ENCODE results near the gene RNF222.
A peak's percentile ranks its signal among the peaks of the same experiment; 100 is the strongest.
"Not testable (repeated sequence)": the region's sequence is repeated elsewhere in the genome, so short reads cannot be mapped to it uniquely, and the experiment has no call there.

RNF222 gene

GRCh38 chr17:8413328-8413727 is 15.7 kb upstream of the RNF222 start:
- no peak for DNase-seq (ENCODE audit: extremely low read depth in 1 of 2, low read depth in 1 of 2)

DNA sequence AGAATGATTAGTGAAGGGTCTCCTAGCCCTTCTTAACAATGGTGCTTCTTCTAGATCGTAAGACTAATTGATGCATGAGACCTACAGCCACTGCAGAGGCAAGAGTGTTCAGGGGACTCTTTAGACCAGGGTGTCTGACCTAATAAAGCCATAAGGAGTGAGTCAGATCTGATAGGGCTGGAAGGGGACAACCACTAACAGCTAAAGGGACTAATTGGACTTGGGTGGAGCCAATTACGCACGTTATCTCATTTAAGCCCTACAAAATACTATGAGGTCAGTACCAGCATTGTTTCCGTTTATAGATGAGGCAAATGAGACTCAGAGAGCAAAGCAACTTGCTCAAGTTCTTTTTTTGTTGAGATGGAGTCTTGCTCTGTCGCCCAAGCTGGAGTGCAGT is 14.5 kb upstream of the RNF222 start:
- DNase-seq (ENCODE audit: extremely low read depth in 1 of 2, low read depth in 1 of 2): no peak

DNA sequence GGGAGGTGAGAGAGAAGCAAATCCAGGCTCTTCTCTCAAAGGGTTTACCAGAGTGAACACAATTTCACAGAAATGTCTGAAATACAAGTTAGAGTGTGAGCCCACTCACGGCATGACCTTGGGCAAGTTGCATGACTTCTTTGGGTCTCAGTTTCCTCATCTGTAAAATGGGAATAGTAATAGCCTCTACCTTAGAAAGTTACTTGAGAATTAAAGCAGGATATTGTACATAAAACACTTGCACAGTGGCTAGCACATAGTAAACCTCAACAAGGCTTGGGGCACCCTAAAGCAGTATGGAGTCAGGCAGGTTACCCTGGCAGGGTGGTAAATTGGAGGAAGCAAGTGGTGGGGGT is 13.2 kb upstream of the RNF222 start:
- no peak for DNase-seq (ENCODE audit: extremely low read depth in 1 of 2, low read depth in 1 of 2)

GRCh38 chr17:8409966-8410882 is 12.6 kb upstream of the RNF222 start:
- DNase-seq (ENCODE audit: extremely low read depth in 1 of 2, low read depth in 1 of 2): peak; percentile 47 to 74

- no peak for DNase-seq (ENCODE audit: extremely low read depth in 1 of 2, low read depth in 1 of 2)
Measured at GRCh38 chr17:8408371-8408770, 10.7 kb upstream of the RNF222 start.

DNA sequence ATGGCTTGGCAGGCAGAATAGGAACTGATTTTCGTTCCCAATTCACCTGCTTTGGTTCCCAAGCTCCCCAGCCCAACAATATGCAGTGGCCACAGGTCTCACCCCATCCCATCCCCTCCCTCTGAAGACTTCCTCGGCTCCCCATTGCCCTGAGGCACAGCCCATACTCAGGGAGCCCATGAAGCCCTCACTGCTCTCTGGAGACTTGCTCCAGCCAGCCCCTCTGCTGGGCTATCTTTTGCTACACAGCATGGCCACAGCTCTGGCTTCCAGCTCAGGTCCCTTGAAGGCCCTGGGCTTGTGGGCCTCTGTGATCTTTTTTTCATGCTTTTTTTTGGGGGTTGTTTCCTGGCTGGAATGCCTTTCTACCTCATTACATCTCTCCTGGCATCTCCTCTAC is 8.5 kb upstream of the RNF222 start:
- no peak for DNase-seq (ENCODE audit: extremely low read depth in 1 of 2, low read depth in 1 of 2)

GRCh38 chr17:8405499-8406016 is 7.9 kb upstream of the RNF222 start:
- no peak for DNase-seq (ENCODE audit: extremely low read depth in 1 of 2, low read depth in 1 of 2)

GRCh38 chr17:8402921-8403536 is 5.4 kb upstream of the RNF222 start:
- DNase-seq (ENCODE audit: extremely low read depth in 1 of 2, low read depth in 1 of 2): no peak

DNA sequence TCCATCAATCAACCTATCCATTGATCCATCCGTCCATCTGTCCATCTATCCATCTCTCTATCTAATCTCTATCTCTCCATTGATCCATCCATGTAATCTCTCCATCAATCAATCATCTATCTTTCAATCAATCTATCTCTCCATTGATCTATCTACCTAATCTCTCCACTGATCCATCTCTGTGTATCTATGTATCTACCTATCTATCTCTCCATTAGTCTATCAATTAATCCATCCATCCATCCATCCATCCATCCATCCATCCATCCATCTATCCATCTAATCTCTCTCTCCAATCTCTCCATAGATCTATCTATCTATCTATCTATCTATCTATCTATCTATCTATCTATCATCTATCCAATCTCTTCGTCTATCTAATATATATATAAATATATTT is 3.5 kb upstream of the RNF222 start:
- no peak for DNase-seq (ENCODE audit: extremely low read depth in 1 of 2, low read depth in 1 of 2)

DNA sequence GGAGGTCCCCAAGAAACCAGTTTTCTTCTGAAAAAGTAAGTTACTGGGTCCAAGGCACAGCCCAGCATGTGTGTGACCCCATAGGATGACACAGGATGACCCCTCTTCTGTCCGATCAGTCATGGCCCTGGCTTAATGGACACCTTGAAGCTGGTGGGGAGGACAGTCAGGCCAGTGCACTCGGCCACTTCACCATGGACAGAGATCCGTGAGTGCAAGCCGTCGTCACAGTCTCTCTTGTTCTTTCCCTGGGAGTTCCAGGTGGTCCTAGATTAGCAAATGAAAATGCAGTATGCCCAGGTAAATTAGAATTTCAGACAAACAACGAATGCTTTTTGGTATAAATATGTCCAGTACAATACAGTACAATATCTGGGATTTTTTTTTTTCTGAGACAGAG is 1.4 kb upstream of the RNF222 start:
- no peak for DNase-seq (ENCODE audit: extremely low read depth in 1 of 2, low read depth in 1 of 2)

- DNase-seq (ENCODE audit: extremely low read depth in 1 of 2, low read depth in 1 of 2): not testable (repeated sequence)
Measured at GRCh38 chr17:8394497-8394896, 3.1 kb downstream of the RNF222 start.

- no peak for DNase-seq (ENCODE audit: extremely low read depth in 1 of 2, low read depth in 1 of 2)
Measured at GRCh38 chr17:8393470-8394231, 4.0 kb downstream of the RNF222 start.

DNA sequence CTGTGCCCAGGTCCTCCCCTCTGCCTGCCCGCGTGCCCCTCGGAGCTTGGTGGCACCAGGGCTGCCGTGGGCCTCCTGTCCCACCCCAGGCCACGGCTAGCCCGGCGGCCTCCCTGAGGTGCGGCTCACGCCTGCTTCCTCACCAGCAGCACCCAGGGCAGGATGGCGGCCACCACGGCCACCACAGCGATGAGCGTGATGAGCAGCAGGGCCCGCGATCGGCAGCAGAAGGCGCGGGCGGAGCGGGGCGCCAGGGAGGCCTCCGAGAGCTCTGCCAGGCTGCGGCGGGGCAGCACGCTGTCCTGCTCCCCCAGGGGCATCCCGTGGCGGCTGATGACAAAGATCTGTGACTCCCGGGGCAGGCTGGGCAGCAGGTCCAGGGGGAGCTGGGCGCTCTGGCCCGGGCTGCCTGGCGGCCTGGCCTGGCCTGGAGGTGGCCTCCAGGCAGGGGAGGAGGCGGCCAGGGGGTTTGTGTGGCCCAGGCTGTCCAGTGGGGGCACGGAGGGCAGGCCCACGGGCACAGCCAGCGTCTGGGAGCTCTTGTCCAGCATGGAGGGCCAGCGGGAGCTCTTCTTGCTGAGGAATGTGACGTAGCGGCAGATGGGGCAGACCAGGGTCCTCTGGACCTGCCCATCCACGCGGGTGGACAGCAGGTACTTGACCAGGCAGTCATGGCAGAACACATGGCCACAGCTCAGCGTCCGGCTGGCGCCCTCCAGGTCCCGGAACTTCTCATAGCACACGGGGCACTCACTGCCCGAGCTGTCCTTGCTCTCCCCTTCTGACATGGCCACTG is 4.8 kb downstream of the RNF222 start:
- no peak for DNase-seq (ENCODE audit: extremely low read depth in 1 of 2, low read depth in 1 of 2)

DNA sequence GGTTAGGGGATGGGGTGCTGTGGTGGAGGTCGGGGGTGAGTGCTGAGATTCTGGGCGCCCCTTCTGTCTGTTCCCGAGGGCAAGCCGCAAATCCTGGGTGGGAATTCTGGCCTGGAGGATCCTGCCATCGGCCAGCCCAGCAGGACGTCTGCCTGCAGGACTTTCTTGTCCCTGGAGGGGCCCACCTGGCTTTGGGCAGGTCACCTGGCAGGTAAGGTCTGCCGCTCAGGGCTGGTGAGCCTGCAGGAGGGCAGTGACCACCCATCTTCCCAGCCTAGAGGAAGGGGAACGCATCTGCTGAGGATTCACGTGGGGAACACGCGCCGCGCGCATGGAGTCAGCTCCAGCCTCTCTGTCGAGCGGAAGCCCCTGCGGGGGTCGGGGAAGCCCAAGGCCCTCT is 5.4 kb downstream of the RNF222 start:
- no peak for DNase-seq (ENCODE audit: extremely low read depth in 1 of 2, low read depth in 1 of 2)

GRCh38 chr17:8391711-8392110 is 5.9 kb downstream of the RNF222 start:
- DNase-seq (ENCODE audit: extremely low read depth in 1 of 2, low read depth in 1 of 2): no peak

DNA sequence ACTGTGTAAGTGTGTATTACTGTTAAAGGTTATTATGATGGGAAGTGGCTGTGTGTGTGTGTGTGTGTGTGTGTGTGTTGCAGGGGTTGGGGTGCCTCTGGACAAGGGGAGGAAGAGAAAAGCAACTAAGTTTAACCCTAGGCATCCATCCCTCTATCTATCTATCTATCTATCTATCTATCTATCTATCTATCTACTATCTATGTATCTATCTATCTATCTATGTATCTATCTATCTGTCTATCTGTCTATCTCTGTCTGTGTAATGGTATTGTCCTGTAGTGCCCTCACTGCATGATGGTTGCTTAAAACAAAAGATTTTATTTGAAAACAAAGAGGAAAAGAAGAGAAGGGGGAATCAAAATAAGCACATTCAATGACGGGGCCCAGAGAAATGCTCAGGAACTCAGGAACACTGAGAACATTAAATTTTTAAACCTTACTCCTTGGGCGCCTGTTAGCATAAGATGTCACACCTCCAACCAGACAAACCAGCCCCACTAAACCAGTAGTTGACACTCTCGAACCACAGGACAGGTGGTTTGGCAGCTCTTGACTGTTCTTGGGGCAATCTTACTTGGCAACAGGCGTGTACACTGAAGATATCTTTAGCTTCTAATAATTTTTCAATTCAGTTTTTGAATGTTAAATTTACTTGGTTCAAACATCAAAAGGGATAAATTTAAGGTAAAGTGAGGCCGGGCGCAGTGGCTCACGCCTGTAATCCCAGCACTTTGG is 9.5 kb downstream of the RNF222 start:
- DNase-seq (ENCODE audit: extremely low read depth in 1 of 2, low read depth in 1 of 2): no peak

- DNase-seq (ENCODE audit: extremely low read depth in 1 of 2, low read depth in 1 of 2): no peak
Measured at GRCh38 chr17:8386841-8387240, 10.8 kb downstream of the RNF222 start.

GRCh38 chr17:8384801-8385378 is 12.7 kb downstream of the RNF222 start:
- DNase-seq (ENCODE audit: extremely low read depth in 1 of 2, low read depth in 1 of 2): no peak

GRCh38 chr17:8383143-8383822 is 14.3 kb downstream of the RNF222 start, which contains the start of gene RPL26:
TSS of gene RPL26 (minus strand) at chr17:8383193. CDS start at chr17:8382310, 883 bp downstream.
- peak; percentile 80 to 86 for DNase-seq (ENCODE audit: extremely low read depth in 1 of 2, low read depth in 1 of 2)
